Right atrium auricular region (tissue), 2 donors: ENCODE results near the gene TRIM4. TPM values are rescaled to one million over a fixed set of nuclear protein-coding genes. Genes with fewer than 3 reads are reported as not detected.
"Not testable (repeated sequence)": the region's sequence is repeated elsewhere in the genome, so short reads cannot be mapped to it uniquely, and the experiment has no call there.

Experiments used
- DNase-seq: peaks from one replicate; pipeline ENCODE4 v3.0.0-alpha.2; 2019; ENCODE audit warnings: low spot score
- H3K27ac ChIP-seq, 2 donors: fragments of 200-600 bp; sonication (generic); 1 replicate in 1 of 2; 2 replicates in 1 of 2; pipeline ENCODE4 v1.5.1; 2016 to 2019
- H3K27me3 ChIP-seq, 2 donors: fragments of 200-600 bp; sonication (generic); one replicate each; pipeline versions ENCODE4 v1.5.1 to v1.6.0; 2017 to 2019
- H3K36me3 ChIP-seq: fragments of 200-600 bp; sonication (generic); one replicate; pipeline ENCODE4 v1.5.1; 2016
- H3K4me1 ChIP-seq, 2 donors: fragments of 200-600 bp; sonication (generic); one replicate each; pipeline versions ENCODE4 v1.5.1 to v1.6.0; 2017 to 2019
- H3K4me3 ChIP-seq, 2 donors: fragments of 200-600 bp; sonication (generic); 1 replicate in 1 of 2; 2 replicates in 1 of 2; pipeline ENCODE4 v1.5.1; 2017 to 2019; ENCODE audit warnings: mild to moderate bottlenecking in 1 of 2, moderate library complexity in 1 of 2
- H3K9me3 ChIP-seq, 2 donors: fragments of 200-600 bp; sonication (generic); one replicate each; pipeline ENCODE4 v1.5.1; 2019
- total RNA-seq, 2 donors: library from RNA; depleted of rRNA; stranded (reverse); fragments of >200 nt; gene quantifications; one replicate each; pipeline ENCODE4 v1.1.0, GENCODE V29; 2016
- TF ChIP-seq, protein P1 (sequence below), 2 donors: fragments of 200-600 bp; sonication (generic); IDR thresholded peaks; one replicate each; pipeline ENCODE4 v1.5.1; 2019; ENCODE audit warnings: antibody characterized with exemption in 2 of 2

The TRIM4 gene, protein sequence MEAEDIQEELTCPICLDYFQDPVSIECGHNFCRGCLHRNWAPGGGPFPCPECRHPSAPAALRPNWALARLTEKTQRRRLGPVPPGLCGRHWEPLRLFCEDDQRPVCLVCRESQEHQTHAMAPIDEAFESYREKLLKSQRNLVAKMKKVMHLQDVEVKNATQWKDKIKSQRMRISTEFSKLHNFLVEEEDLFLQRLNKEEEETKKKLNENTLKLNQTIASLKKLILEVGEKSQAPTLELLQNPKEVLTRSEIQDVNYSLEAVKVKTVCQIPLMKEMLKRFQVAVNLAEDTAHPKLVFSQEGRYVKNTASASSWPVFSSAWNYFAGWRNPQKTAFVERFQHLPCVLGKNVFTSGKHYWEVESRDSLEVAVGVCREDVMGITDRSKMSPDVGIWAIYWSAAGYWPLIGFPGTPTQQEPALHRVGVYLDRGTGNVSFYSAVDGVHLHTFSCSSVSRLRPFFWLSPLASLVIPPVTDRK
- 10 to 100 TPM in 1 of 2 donors, 1 to 10 TPM in 1; 8.8 to 13.3 TPM for total RNA-seq

DNA sequence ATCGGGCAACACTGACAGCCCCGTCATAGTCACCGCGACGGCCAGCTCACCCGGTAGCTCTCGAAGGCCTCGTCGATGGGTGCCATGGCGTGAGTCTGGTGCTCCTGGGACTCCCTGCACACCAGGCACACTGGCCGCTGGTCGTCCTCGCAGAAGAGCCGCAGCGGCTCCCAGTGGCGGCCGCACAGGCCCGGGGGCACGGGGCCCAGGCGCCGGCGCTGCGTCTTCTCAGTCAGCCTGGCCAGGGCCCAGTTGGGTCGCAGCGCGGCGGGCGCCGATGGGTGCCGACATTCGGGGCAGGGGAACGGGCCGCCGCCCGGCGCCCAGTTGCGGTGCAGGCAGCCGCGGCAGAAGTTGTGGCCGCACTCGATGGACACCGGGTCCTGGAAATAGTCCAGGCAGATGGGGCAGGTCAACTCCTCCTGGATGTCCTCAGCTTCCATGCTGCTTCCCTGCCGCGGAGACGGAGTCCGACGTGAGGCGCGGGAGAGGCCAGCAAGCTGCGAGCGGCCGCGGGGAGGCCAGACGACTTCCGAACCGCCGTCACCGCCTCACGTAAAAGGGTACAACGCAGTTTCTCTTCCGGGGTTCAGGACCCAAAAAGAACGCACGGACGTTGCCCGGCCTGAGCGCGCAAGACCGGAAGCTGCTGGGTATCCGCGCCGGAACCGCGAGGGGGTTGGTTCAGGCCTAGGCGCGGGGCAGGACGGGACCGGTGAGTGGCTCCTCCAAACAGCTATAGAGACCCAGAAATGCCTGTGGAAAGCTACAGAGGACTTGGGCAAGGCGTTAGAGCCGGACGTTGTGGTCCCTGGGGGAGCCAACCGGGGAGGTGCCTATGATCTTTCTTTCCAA is at the start of gene TRIM4:
TRIM4 (minus strand) TSS at position 572 of the 855 bp plus-strand sequence; CDS start at position 443, 129 bp downstream.
- TF ChIP-seq, protein P1, sequence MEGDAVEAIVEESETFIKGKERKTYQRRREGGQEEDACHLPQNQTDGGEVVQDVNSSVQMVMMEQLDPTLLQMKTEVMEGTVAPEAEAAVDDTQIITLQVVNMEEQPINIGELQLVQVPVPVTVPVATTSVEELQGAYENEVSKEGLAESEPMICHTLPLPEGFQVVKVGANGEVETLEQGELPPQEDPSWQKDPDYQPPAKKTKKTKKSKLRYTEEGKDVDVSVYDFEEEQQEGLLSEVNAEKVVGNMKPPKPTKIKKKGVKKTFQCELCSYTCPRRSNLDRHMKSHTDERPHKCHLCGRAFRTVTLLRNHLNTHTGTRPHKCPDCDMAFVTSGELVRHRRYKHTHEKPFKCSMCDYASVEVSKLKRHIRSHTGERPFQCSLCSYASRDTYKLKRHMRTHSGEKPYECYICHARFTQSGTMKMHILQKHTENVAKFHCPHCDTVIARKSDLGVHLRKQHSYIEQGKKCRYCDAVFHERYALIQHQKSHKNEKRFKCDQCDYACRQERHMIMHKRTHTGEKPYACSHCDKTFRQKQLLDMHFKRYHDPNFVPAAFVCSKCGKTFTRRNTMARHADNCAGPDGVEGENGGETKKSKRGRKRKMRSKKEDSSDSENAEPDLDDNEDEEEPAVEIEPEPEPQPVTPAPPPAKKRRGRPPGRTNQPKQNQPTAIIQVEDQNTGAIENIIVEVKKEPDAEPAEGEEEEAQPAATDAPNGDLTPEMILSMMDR (IDR thresholded peaks at IDR 0.05): peak in 1 of 2 donors; percentile 64
- no peaks in the 10 kb centered on the region for H3K27me3 ChIP-seq
- H3K4me1 ChIP-seq: peaks cover 0 to 42% of the 10 kb centered on the region in 2 donors

DNA sequence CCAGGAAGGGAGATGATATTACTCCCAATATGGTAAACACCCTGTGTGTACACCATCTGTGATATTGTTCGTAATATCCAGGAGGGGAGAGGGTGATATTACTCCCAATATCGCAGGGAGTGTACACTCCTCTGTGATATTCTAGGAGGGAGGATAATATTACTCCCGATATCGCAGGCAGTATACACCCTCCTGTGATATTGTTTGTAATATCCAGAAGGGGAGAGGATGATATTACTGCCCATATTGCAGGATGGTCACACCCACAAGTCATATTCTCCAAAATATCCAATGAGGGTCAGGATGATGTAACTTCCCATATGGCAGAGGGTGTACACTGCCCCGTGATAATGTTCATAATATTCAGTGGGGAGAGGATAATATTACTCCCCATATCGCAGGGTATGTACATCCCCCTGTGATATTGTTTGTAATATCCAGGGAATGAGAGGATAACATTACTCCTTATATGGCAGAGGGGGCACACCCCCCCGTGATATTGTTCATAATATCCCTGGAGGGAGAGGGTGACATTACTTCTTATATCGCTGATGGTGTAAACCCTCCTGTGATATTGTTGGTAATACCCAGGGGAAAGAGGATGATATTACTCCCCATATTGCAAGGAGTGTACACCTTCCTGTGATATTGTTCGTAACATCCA is 39.4 kb upstream of the TRIM4 start:
- no peak for DNase-seq
- Histone ChIP-seq H3K4me1 (no peaks in the 10 kb centered on the region), H3K27ac (no peak overlapping the region), H3K4me3 (no peak overlapping the region), H3K9me3 (no peaks in the 10 kb centered on the region), H3K27me3 (no peaks in the 10 kb centered on the region), H3K36me3 (no peaks in the 10 kb centered on the region)
- TF ChIP-seq, protein P1 (IDR thresholded peaks at IDR 0.05): no peak

More for the DNA sequence above, at the start of gene TRIM4:
- Histone ChIP-seq H3K4me3 (peak within 1 kb of the TSS; percentile 74 to 94), H3K36me3 (peaks cover 10% of the 10 kb centered on the region), H3K27ac (peak within 1 kb of the TSS; percentile 82 to 96), H3K9me3 (no peaks in the 10 kb centered on the region)
- DNase-seq: peak; percentile 94

DNA sequence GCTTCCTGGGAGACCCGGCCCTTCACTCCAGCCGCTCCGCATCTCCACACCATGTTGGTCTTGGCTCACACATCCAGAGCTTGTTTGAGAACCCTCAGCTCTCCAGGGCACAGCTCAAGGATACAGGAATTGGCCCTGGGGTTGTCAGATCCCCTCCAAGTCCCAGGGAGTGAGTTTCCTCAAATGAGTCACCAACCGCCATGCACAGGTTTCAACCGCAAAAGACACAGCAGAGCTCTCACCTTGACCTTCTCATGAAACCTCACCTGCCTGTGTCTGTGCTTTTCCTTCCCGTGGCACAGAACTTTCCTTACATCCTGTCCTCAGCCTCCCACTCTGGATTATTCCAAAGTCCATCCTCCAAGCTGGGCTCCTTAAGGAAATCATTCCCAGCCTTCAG is 35.9 kb upstream of the TRIM4 start:
- no peak for DNase-seq
- no peaks in the 10 kb centered on the region for H3K36me3 ChIP-seq
- H3K9me3 ChIP-seq: no peaks in the 10 kb centered on the region
- H3K4me3 ChIP-seq: no peak overlapping the region
- no peaks in the 10 kb centered on the region for H3K27me3 ChIP-seq
- TF ChIP-seq, protein P1 (IDR thresholded peaks at IDR 0.05): no peak
- no peak overlapping the region for H3K27ac ChIP-seq
- no peaks in the 10 kb centered on the region for H3K4me1 ChIP-seq

DNA sequence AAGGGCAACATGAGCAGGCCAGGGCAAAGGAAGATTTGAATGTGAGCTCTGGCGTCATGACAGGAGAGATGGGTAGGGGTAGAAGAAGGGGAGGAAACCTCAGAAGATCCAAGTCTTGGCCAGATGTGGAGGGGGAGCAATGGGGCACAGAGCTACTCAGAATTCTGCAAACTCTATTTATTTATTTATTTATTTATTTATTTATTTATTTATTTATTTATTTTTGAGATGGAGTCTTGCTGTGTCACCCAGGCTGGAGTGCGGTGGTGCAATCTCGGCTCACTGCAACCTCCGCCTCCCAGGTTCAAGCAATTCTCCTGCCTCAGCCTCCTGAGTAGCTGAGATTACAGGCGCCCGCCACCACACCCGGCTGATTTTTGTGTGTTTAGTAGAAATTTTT is 35.3 kb upstream of the TRIM4 start:
- DNase-seq, H3K4me3 ChIP-seq, H3K27me3 ChIP-seq: not testable (repeated sequence)

DNA sequence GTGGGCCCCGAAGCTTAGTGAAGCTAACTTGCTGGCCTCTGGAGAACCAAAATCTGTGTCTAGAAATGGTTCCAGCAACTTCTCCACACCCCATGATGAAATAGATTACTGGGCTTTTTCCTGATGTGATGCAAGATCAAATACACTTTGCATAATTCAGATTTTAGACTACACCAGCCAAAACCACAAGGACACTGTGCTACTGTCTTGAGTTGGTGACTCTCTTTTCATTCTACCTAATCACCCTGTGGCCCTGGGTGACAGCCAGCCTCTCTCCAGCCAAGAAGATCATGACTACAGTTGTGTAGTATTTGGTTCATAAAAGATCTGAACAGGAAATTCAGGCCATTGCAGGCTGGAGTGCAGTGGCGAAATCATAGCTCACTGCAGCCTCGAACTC is 34.3 kb upstream of the TRIM4 start:
- TF ChIP-seq, protein P1 (IDR thresholded peaks at IDR 0.05): no peak

More for the DNA sequence above, 35.3 kb upstream of the TRIM4 start:
- H3K27ac ChIP-seq, H3K36me3 ChIP-seq, H3K4me1 ChIP-seq, H3K9me3 ChIP-seq: not testable (repeated sequence)

DNA sequence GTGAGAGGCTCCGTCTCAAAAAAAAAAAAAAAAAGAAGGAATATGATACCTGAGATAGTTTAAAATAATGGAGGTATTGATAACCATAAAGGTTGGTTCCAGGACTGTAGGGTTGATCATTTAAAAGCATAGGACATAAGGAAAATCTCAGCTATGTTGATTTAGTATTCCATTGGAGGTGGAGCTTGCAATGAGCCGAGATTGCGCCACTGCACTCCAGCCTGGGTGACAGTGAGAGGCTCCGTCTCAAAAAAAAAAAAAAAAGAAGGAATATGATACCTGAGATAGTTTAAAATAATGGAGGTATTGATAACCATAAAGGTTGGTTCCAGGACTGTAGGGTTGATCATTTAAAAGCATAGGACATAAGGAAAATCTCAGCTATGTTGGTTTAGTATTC is 33.3 kb upstream of the TRIM4 start:
- not testable (repeated sequence) for H3K4me1 ChIP-seq, DNase-seq, H3K4me3 ChIP-seq, H3K36me3 ChIP-seq, H3K9me3 ChIP-seq, H3K27me3 ChIP-seq, H3K27ac ChIP-seq

More for the DNA sequence above, 34.3 kb upstream of the TRIM4 start:
- H3K4me3 ChIP-seq: no peak overlapping the region
- H3K9me3 ChIP-seq: no peaks in the 10 kb centered on the region
- DNase-seq: peak; percentile 75
- H3K27ac ChIP-seq: no peak overlapping the region
- no peaks in the 10 kb centered on the region for H3K4me1 ChIP-seq
- no peaks in the 10 kb centered on the region for H3K36me3 ChIP-seq
- H3K27me3 ChIP-seq: no peaks in the 10 kb centered on the region

DNA sequence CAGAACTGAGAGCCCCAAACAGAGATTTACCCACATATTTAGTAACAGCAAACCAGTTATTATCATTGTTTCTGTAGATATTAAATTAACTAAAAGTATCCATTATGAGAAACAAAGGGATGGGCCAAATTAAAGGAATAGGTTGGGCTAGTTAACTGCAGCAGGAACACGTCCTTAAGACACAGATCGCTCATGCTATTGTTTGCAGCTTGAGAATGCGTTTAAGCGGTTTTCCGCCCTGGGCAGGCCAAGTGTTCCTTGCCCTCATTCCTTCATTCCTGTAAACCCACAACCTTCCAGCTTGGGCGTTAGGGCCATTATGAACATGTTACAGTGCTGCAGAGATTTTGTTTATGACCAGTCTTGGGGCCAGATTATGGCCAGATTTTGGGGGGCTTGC is 31.5 kb upstream of the TRIM4 start:
- not testable (repeated sequence) for H3K9me3 ChIP-seq, H3K4me3 ChIP-seq, H3K4me1 ChIP-seq, H3K27me3 ChIP-seq, H3K27ac ChIP-seq, DNase-seq, H3K36me3 ChIP-seq
